ENCODE measurements around the gene PRMT1. TPM values are rescaled to one million over a fixed set of nuclear protein-coding genes. Genes with fewer than 3 reads are reported as not detected.

Gene PRMT1
- total and polyA plus RNA-seq, 2 of the 13 experiments (the other 11 are each of a cell fraction or from before 2014, with no cell fraction given): 324 to 374 TPM

DNA sequence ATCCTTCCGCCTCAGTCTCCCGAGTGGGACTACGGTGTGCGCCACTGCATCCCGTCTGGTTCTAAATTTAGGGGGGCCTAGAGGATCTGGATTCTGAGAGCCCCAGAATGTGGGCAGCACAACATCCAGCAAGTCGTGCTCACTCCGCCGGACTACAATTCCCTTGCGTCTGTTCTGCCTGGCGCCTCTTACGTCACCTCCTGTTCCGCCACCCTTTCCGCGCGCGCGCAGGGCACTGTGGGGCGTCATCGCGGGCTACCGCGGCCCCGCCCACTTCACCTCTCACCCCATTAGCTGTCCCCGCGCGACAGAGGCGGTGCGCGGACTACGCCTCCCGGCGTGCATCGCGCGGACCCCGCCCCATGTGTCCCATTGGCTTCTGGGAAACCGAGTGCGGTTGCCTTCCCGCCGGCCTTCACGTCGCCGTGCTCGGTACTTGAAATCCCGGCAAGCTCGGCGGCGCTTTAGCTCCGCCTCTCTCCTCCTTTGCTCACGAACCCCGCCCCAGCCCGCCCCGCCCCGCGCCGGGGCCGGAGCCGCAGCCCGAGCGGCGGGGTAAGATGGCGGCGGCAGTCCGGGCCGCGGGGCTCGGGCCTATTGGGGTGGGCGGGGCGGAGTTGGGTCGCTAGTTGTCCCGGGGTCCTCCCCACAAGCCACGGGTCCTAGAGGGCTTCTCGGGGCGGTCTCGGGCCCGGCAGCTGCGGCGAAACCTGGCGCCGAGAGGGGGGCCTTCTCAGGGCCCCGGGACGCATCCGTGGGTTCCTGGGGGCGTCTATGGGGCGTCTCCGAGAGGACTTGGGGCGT, 35.2 kb upstream of the PRMT1 start, which contains the start of gene SCAF1 (continued):
- TF ChIP-seq, protein P1, sequence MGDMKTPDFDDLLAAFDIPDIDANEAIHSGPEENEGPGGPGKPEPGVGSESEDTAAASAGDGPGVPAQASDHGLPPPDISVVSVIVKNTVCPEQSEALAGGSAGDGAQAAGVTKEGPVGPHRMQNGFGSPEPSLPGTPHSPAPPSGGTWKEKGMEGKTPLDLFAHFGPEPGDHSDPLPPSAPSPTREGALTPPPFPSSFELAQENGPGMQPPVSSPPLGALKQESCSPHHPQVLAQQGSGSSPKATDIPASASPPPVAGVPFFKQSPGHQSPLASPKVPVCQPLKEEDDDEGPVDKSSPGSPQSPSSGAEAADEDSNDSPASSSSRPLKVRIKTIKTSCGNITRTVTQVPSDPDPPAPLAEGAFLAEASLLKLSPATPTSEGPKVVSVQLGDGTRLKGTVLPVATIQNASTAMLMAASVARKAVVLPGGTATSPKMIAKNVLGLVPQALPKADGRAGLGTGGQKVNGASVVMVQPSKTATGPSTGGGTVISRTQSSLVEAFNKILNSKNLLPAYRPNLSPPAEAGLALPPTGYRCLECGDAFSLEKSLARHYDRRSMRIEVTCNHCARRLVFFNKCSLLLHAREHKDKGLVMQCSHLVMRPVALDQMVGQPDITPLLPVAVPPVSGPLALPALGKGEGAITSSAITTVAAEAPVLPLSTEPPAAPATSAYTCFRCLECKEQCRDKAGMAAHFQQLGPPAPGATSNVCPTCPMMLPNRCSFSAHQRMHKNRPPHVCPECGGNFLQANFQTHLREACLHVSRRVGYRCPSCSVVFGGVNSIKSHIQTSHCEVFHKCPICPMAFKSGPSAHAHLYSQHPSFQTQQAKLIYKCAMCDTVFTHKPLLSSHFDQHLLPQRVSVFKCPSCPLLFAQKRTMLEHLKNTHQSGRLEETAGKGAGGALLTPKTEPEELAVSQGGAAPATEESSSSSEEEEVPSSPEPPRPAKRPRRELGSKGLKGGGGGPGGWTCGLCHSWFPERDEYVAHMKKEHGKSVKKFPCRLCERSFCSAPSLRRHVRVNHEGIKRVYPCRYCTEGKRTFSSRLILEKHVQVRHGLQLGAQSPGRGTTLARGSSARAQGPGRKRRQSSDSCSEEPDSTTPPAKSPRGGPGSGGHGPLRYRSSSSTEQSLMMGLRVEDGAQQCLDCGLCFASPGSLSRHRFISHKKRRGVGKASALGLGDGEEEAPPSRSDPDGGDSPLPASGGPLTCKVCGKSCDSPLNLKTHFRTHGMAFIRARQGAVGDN (CRISPR knock-in tag; IDR thresholded peaks at IDR 0.05): peak; percentile 82
- TF ChIP-seq ARNT (IDR thresholded peaks at IDR 0.05) (no peak), ASH2L (IDR thresholded peaks at IDR 0.05; ENCODE audit: insufficient read length, low read depth, low read length) (peak; percentile 34), SALL2 (CRISPR knock-in tag; IDR thresholded peaks at IDR 0.05) (peak; percentile 85), HCFC1 (IDR thresholded peaks at IDR 0.05; ENCODE audit: low read depth, low read length) (peak; percentile 96), GTF2F1 (IDR thresholded peaks at IDR 0.05; ENCODE audit: low read length) (0 out of 2 replicates have a peak, but pooled peaks have one; percentile 47), TAF15 (IDR thresholded peaks at IDR 0.05; ENCODE audit: low read depth, low read length, poor library complexity, severe bottlenecking) (no peak), HNRNPL (IDR thresholded peaks at IDR 0.05; ENCODE audit: low read depth, low read length) (no peak), RAD21 (CRISPR knock-in tag; IDR thresholded peaks at IDR 0.05) (no peak), RAD51 (IDR thresholded peaks at IDR 0.05; ENCODE audit: borderline replicate concordance) (no peak), PCBP1 (IDR thresholded peaks at IDR 0.05; ENCODE audit: borderline replicate concordance, low read depth, low read length) (peak; percentile 66; the same call in 1 of the 2 replicates), NR2F6 (IDR thresholded peaks at IDR 0.05) (no peak), NR2F6 (CRISPR knock-in tag; IDR thresholded peaks at IDR 0.05) (peak; percentile 74), RFX5 (IDR thresholded peaks at IDR 0.05; ENCODE audit: low read depth, low read length) (peak; percentile 68), RELA (CRISPR knock-in tag; IDR thresholded peaks at IDR 0.05) (no peak), ZNF337 (CRISPR knock-in tag; IDR thresholded peaks at IDR 0.05; ENCODE audit: borderline replicate concordance, low read depth) (no peak), CBX5 (CRISPR knock-in tag; IDR thresholded peaks at IDR 0.05; ENCODE audit: borderline replicate concordance) (0 out of 2 replicates have a peak, but pooled peaks have one; percentile 19), ZNF24 (IDR thresholded peaks at IDR 0.05) (no peak), HHEX (CRISPR knock-in tag; IDR thresholded peaks at IDR 0.05) (0 out of 2 replicates have a peak, but pooled peaks have one; percentile 40), CEBPB (IDR thresholded peaks at IDR 0.05; ENCODE audit: borderline replicate concordance, low read depth, low read length) (peak; percentile 85), PAX8 (CRISPR knock-in tag; IDR thresholded peaks at IDR 0.05; ENCODE audit: borderline replicate concordance) (0 out of 2 replicates have a peak, but pooled peaks have one; percentile 18)
- TF ChIP-seq, protein P2, sequence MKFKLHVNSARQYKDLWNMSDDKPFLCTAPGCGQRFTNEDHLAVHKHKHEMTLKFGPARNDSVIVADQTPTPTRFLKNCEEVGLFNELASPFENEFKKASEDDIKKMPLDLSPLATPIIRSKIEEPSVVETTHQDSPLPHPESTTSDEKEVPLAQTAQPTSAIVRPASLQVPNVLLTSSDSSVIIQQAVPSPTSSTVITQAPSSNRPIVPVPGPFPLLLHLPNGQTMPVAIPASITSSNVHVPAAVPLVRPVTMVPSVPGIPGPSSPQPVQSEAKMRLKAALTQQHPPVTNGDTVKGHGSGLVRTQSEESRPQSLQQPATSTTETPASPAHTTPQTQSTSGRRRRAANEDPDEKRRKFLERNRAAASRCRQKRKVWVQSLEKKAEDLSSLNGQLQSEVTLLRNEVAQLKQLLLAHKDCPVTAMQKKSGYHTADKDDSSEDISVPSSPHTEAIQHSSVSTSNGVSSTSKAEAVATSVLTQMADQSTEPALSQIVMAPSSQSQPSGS (CRISPR knock-in tag; IDR thresholded peaks at IDR 0.05): peak; percentile 86
- TF ChIP-seq, protein P3, sequence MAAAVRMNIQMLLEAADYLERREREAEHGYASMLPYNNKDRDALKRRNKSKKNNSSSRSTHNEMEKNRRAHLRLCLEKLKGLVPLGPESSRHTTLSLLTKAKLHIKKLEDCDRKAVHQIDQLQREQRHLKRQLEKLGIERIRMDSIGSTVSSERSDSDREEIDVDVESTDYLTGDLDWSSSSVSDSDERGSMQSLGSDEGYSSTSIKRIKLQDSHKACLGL (CRISPR knock-in tag; IDR thresholded peaks at IDR 0.05): peak; percentile 57
- TF ChIP-seq, protein P4, sequence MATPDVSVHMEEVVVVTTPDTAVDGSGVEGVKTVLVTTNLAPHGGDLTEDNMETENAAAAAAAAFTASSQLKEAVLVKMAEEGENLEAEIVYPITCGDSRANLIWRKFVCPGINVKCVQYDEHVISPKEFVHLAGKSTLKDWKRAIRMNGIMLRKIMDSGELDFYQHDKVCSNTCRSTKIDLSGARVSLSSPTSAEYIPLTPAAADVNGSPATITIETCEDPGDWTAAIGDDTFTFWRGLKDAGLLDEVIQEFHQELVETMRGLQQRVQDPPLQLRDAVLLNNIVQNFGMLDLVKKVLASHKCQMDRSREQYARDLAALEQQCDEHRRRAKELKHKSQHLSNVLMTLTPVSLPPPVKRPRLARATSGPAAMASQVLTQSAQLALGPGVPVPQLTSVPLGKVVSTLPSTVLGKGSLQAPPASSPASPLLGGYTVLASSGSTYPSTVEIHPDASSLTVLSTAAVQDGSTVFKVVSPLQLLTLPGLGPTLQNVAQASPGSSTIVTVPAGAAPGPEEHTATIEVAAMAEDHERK (CRISPR knock-in tag; IDR thresholded peaks at IDR 0.05; ENCODE audit: low read depth): peak; percentile 84

Data from HepG2 (cell line).